SU-DHL-6 (cell line): ENCODE data around the gene MTERF4.

ENCODE experiments used
- CTCF ChIP-seq: fragments of 200-600 bp; sonication (generic); IDR thresholded peaks from one replicate; pipeline ENCODE4 v1.5.1; 2017; ENCODE audit warnings: antibody characterized with exemption, mild to moderate bottlenecking, low read length, moderate library complexity; ENCODE audit not compliant: insufficient read depth, poor library complexity, severe bottlenecking
- EZH2phosphoT487 ChIP-seq: fragments of 200-600 bp; sonication (generic), shearing (Covaris generic); conservative IDR thresholded peaks from 2 replicates; pipeline ENCODE4 v1.6.1; 2018; ENCODE audit warnings: mild to moderate bottlenecking, antibody characterized with exemption, low read length, moderate library complexity, mixed read lengths

- TF ChIP-seq CTCF: no peak
- no peak for TF ChIP-seq EZH2phosphoT487
These were observed 6.3 kb downstream of the MTERF4 start for GRCh38 chr2:241095594-241096290.
